GM10266 (cell line): ENCODE measurements around the gene CHCHD6.

Experiments
- DNase-seq: peaks from one replicate; pipeline ENCODE4 v3.0.0; 2012; ENCODE audit errors: extremely low spot score
- CTCF ChIP-seq: IDR thresholded peaks from 2 replicates; pipeline ENCODE4 v1.5.1; 2012; ENCODE audit warnings: mild to moderate bottlenecking, low read depth; ENCODE audit not compliant: control insufficient read depth, insufficient read depth; ENCODE audit errors: missing control alignments

Gene CHCHD6

GRCh38 chr3:126944089-126944965, 240.3 kb downstream of the CHCHD6 start:
- DNase-seq: no peak
- TF ChIP-seq CTCF: no peak

- no peak for TF ChIP-seq CTCF
- no peak for DNase-seq
Observed at GRCh38 chr3:126945171-126945721, 241.2 kb downstream of the CHCHD6 start.

GRCh38 chr3:126945891-126946290, 241.9 kb downstream of the CHCHD6 start:
- TF ChIP-seq CTCF: no peak
- no peak for DNase-seq

GRCh38 chr3:126946405-126946804, 242.4 kb downstream of the CHCHD6 start:
- no peak for DNase-seq

GRCh38 chr3:126947429-126947828, 243.4 kb downstream of the CHCHD6 start:
- DNase-seq: no peak
- no peak for TF ChIP-seq CTCF

More at GRCh38 chr3:126946405-126946804, 242.4 kb downstream of the CHCHD6 start:
- TF ChIP-seq CTCF: no peak

- no peak for TF ChIP-seq CTCF
- DNase-seq: no peak
Observed at GRCh38 chr3:126948980-126949535, 245.0 kb downstream of the CHCHD6 start.

- DNase-seq: no peak
- TF ChIP-seq CTCF: no peak
Observed at GRCh38 chr3:126951561-126951960, 247.5 kb downstream of the CHCHD6 start.
